SK-N-SH (cell line): ENCODE results near the gene WNK1. TPM values are rescaled to one million over a fixed set of nuclear protein-coding genes. Genes with fewer than 3 reads are reported as not detected.

Source experiments
- CTCF ChIA-PET: fragments of 300-600, 350-600 bp; formaldehyde crosslinking; extraction: SDS; loops from one replicate; lab custom pipeline; 2021; lab: Yijun Ruan, JAX
- POLR2A ChIA-PET: fragments of 350-600 bp; sonication (Branson Sonifier 250); formaldehyde crosslinking; extraction: SDS; loops from one replicate; lab custom pipeline; 2020; ENCODE audit warnings: antibody characterized with exemption, inconsistent platforms; lab: Yijun Ruan, JAX
- DNase-seq: peaks from one replicate; pipeline ENCODE4 v3.0.0; 2012
- H2AFZ ChIP-seq: fragments of 200-600 bp; sonication (generic); 2 replicates; pipeline ENCODE4 v1.8.1; 2016; ENCODE audit warnings: antibody characterized with exemption, mild to moderate bottlenecking, low read depth
- H3F3A ChIP-seq: fragments of 200-600 bp; sonication (generic); replicated peaks from 2 replicates; pipeline ENCODE3; 2016; ENCODE audit warnings: antibody characterized with exemption, mild to moderate bottlenecking; ENCODE audit not compliant: insufficient read depth
- H3K27ac ChIP-seq, 2 experiments: fragments of 200-500 bp in 1 of 2; fragments of 200-600 bp in 1 of 2; sonication (Bioruptor generic) in 1 of 2; sonication (generic), shearing (Covaris generic) in 1 of 2; 2 replicates each; pipeline versions ENCODE4 v1.5.1 to v1.6.1; 2014 to 2016; ENCODE audit warnings: low read depth in 2 of 2, inconsistent platforms in 1 of 2, low read length in 1 of 2, mild to moderate bottlenecking in 1 of 2, mixed read lengths in 1 of 2
- H3K27me3 ChIP-seq: fragments of 200-600 bp; sonication (generic), shearing (Covaris generic); 2 replicates; pipeline ENCODE4 v1.6.1; 2016; ENCODE audit warnings: mixed run types; ENCODE audit not compliant: insufficient read depth
- H3K36me3 ChIP-seq, 2 experiments: fragments of 200-500 bp in 1 of 2; fragments of 200-600 bp in 1 of 2; sonication (Bioruptor generic) in 1 of 2; sonication (generic) in 1 of 2; replicated peaks in 1 of 2; 2 replicates each; pipeline versions ENCODE3 to v1.5.1; 2014 to 2016; ENCODE audit warnings: low read length in 1 of 2, mild to moderate bottlenecking in 1 of 2; ENCODE audit not compliant: insufficient read depth in 2 of 2, control insufficient read depth in 1 of 2
- H3K4me1 ChIP-seq, 2 experiments: fragments of 200-500 bp in 1 of 2; fragments of 200-600 bp in 1 of 2; sonication (Bioruptor generic) in 1 of 2; sonication (generic), shearing (Covaris generic) in 1 of 2; 2 replicates each; pipeline versions ENCODE4 v1.5.1 to v1.6.1; 2014 to 2016; ENCODE audit warnings: low read depth in 1 of 2, low read length in 1 of 2, mixed run types in 1 of 2; ENCODE audit not compliant: insufficient read depth in 2 of 2, control insufficient read depth in 1 of 2
- H3K4me2 ChIP-seq: fragments of 200-600 bp; sonication (generic), shearing (Covaris generic); 2 replicates; pipeline ENCODE4 v1.6.1; 2017; ENCODE audit warnings: mixed run types
- H3K4me3 ChIP-seq, 2 experiments: fragments of 200-500 bp in 1 of 2; fragments of 200-600 bp in 1 of 2; sonication (Bioruptor generic) in 1 of 2; sonication (generic), shearing (Covaris generic) in 1 of 2; 2 replicates each; pipeline versions ENCODE4 v1.5.1 to v1.8.1; 2014 to 2016; ENCODE audit warnings: low read depth in 2 of 2, inconsistent platforms in 1 of 2, low read length in 1 of 2, mild to moderate bottlenecking in 1 of 2, mixed read lengths in 1 of 2, moderate library complexity in 1 of 2
- H3K79me2 ChIP-seq: fragments of 200-600 bp; sonication (generic); 2 replicates; pipeline ENCODE4 v1.8.1; 2017; ENCODE audit warnings: mild to moderate bottlenecking; ENCODE audit not compliant: insufficient read depth
- H3K9ac ChIP-seq: fragments of 200-600 bp; sonication (generic); 2 replicates; pipeline ENCODE4 v1.6.1; 2017; ENCODE audit warnings: mixed run types
- H3K9me2 ChIP-seq: fragments of 200-600 bp; sonication (generic); 2 replicates; pipeline ENCODE4 v1.6.1; 2017; ENCODE audit warnings: mixed run types
- H3K9me3 ChIP-seq: fragments of 200-600 bp; sonication (generic); 2 replicates; pipeline ENCODE4 v1.6.1; 2017; ENCODE audit warnings: mixed run types, mild to moderate bottlenecking, moderate library complexity
- H4K20me1 ChIP-seq: fragments of 200-600 bp; sonication (generic); 2 replicates; pipeline ENCODE4 v1.6.1; 2017; ENCODE audit warnings: mild to moderate bottlenecking, mixed run types; ENCODE audit not compliant: insufficient read depth
- CHD2 ChIP-seq: fragments of 150-350 bp; IDR thresholded peaks from 2 replicates; pipeline ENCODE4 v1.6.1; 2018; ENCODE audit warnings: low read length; ENCODE audit not compliant: partially characterized antibody
- ELF1 ChIP-seq: IDR thresholded peaks from 2 replicates; pipeline ENCODE4 v1.4.0; 2012
- EZH2phosphoT487 ChIP-seq: fragments of 200-600 bp; sonication (generic); IDR thresholded peaks from 2 replicates; pipeline ENCODE4 v1.6.1; 2017; ENCODE audit warnings: low read depth, mixed run types, mild to moderate bottlenecking, antibody characterized with exemption, moderate library complexity, borderline replicate concordance
- FOSL2 ChIP-seq: IDR thresholded peaks from 2 replicates; pipeline ENCODE4 v1.4.0; 2012; ENCODE audit warnings: low read depth, mild to moderate bottlenecking, moderate library complexity, borderline replicate concordance
- FOXJ3 ChIP-seq: sonication (generic); formaldehyde crosslinking; IDR thresholded peaks from 2 replicates; pipeline ENCODE4 v1.5.1; 2020; ENCODE audit warnings: mild to moderate bottlenecking, missing genetic modification reagents
- FOXM1 ChIP-seq: IDR thresholded peaks from 2 replicates; pipeline ENCODE4 v1.4.0; 2012; ENCODE audit warnings: low read depth, mild to moderate bottlenecking
- GABPA ChIP-seq: IDR thresholded peaks from 2 replicates; pipeline ENCODE4 v1.4.0; 2012; ENCODE audit warnings: low read depth, mild to moderate bottlenecking
- JUND ChIP-seq: IDR thresholded peaks from 2 replicates; pipeline ENCODE4 v1.4.0; 2012
- MEF2A ChIP-seq: IDR thresholded peaks from 2 replicates; pipeline ENCODE4 v1.4.0; 2012; ENCODE audit warnings: low read depth, borderline replicate concordance
- MXI1 ChIP-seq: IDR thresholded peaks from 2 replicates; pipeline ENCODE4 v1.6.1; 2012; ENCODE audit warnings: mild to moderate bottlenecking, low read depth, low read length, improper control_type of control experiment
- NFIC ChIP-seq: IDR thresholded peaks from 2 replicates; pipeline ENCODE4 v1.4.0; 2012; ENCODE audit warnings: borderline replicate concordance
- NRF1 ChIP-seq: IDR thresholded peaks from 2 replicates; pipeline ENCODE4 v1.6.1; 2012; ENCODE audit warnings: low read depth, mild to moderate bottlenecking, low read length
- PBX3 ChIP-seq: IDR thresholded peaks from 2 replicates; pipeline ENCODE4; 2012
- RAD21 ChIP-seq: IDR thresholded peaks from 2 replicates; pipeline ENCODE4 v1.6.1; 2012; ENCODE audit warnings: mild to moderate bottlenecking, low read length
- SIN3A ChIP-seq: IDR thresholded peaks from 2 replicates; pipeline ENCODE4 v1.6.1; 2012; ENCODE audit warnings: low read depth, mild to moderate bottlenecking, low read length, moderate library complexity, borderline replicate concordance
- SMC3 ChIP-seq: IDR thresholded peaks from 2 replicates; pipeline ENCODE4 v1.6.1; 2012; ENCODE audit warnings: low read depth, low read length, improper control_type of control experiment
- TAF1 ChIP-seq: IDR thresholded peaks from 2 replicates; pipeline ENCODE4 v1.6.1; 2012; ENCODE audit warnings: low read depth, mild to moderate bottlenecking, low read length, moderate library complexity, borderline replicate concordance
- TCF12 ChIP-seq: IDR thresholded peaks from 2 replicates; pipeline ENCODE4 v1.4.0; 2012
- TEAD4 ChIP-seq: IDR thresholded peaks from 2 replicates; pipeline ENCODE4 v1.4.0; 2012; ENCODE audit warnings: mild to moderate bottlenecking, borderline replicate concordance; ENCODE audit not compliant: insufficient read depth
- USF2 ChIP-seq: fragments of 150-350 bp; IDR thresholded peaks from 2 replicates; pipeline ENCODE4 v1.6.1; 2017; ENCODE audit warnings: antibody characterized with exemption, low read length, low read depth, borderline replicate concordance
- YY1 ChIP-seq: IDR thresholded peaks from 2 replicates; pipeline ENCODE4 v1.4.0; 2012; ENCODE audit warnings: low read depth, mild to moderate bottlenecking
- WGBS: methylation state at CpG from one replicate; pipeline ENCODE4 v1.1.6; 2017; ENCODE audit warnings: low lambda C conversion rate; 5-methylcytosine and 5-hydroxymethylcytosine counted together
- polyA plus RNA-seq, 3 experiments: library from polyadenylated mRNA; depleted of rRNA; stranded (reverse); fragments of >200 nt; gene quantifications; 2 replicates each; pipeline ENCODE4 v1.2.3, GENCODE V29; 2012
- TF ChIP-seq, protein P1 (sequence below): fragments of 150-350 bp; IDR thresholded peaks from 2 replicates; pipeline ENCODE4 v1.6.1; 2016; ENCODE audit warnings: mild to moderate bottlenecking, low read depth, low read length
- TF ChIP-seq, protein P2 (sequence below): IDR thresholded peaks from 2 replicates; pipeline ENCODE4 v1.6.1; 2012; ENCODE audit warnings: mild to moderate bottlenecking, low read depth, low read length, moderate library complexity

Gene WNK1
- polyA plus RNA-seq, 1 of the 3 experiments (the other 2 are of a cell fraction): 30.5 TPM

GRCh38 chr12:790608-791007 is 38.2 kb downstream of the WNK1 start:
- TF ChIP-seq EZH2phosphoT487: no peak
- TF ChIP-seq FOXJ3 (CRISPR knock-in tag): no peak
- TF ChIP-seq SIN3A: no peak
- no peak for TF ChIP-seq MEF2A
- TF ChIP-seq ELF1: no peak
- TF ChIP-seq USF2: no peak
- TF ChIP-seq TEAD4: no peak
- TF ChIP-seq JUND: no peak
- no peak for TF ChIP-seq MXI1
- no peak for TF ChIP-seq RAD21
- no peak for TF ChIP-seq GABPA
- no peak for TF ChIP-seq CHD2
- TF ChIP-seq, protein P1, sequence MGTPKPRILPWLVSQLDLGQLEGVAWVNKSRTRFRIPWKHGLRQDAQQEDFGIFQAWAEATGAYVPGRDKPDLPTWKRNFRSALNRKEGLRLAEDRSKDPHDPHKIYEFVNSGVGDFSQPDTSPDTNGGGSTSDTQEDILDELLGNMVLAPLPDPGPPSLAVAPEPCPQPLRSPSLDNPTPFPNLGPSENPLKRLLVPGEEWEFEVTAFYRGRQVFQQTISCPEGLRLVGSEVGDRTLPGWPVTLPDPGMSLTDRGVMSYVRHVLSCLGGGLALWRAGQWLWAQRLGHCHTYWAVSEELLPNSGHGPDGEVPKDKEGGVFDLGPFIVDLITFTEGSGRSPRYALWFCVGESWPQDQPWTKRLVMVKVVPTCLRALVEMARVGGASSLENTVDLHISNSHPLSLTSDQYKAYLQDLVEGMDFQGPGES: no peak
- no peak for TF ChIP-seq TCF12
- no peak for TF ChIP-seq FOXM1
- TF ChIP-seq FOSL2: no peak
- peaks cover 15% of the 10 kb centered on the region for H3F3A ChIP-seq
- no peak overlapping the region for H3K4me3 ChIP-seq
- peaks cover 3 to 27% of the 10 kb centered on the region in 2 experiments; a peak in 3 of 4 replicates for H3K4me1 ChIP-seq
- H3K9me2 ChIP-seq: no peaks in the 10 kb centered on the region
- ChIA-PET POLR2A (no interaction called here), CTCF (interaction anchor here (2.1 kb wide), 1 partner anchor 24 kb away, joined by 6 read pairs; no protein-coding TSS in a partner anchor)
- peaks cover 98% of the 10 kb centered on the region for H3K79me2 ChIP-seq
- H3K9ac ChIP-seq: no peak overlapping the region
- H3K4me2 ChIP-seq: no peak overlapping the region
- no peaks in the 10 kb centered on the region for H3K27me3 ChIP-seq
- WGBS: 100% methylated on average over 1 of the region's 1 CpG
- H3K9me3 ChIP-seq: no peaks in the 10 kb centered on the region
- H2AFZ ChIP-seq: no peak overlapping the region
- DNase-seq: no peak
- H4K20me1 ChIP-seq: peaks cover 94% of the 10 kb centered on the region
- H3K27ac ChIP-seq: peak overlapping the region in 1 of 2 experiments; percentile 2; a peak in 1 of 4 replicates
- H3K36me3 ChIP-seq: peaks cover 0 to 3% of the 10 kb centered on the region in 2 experiments

DNA sequence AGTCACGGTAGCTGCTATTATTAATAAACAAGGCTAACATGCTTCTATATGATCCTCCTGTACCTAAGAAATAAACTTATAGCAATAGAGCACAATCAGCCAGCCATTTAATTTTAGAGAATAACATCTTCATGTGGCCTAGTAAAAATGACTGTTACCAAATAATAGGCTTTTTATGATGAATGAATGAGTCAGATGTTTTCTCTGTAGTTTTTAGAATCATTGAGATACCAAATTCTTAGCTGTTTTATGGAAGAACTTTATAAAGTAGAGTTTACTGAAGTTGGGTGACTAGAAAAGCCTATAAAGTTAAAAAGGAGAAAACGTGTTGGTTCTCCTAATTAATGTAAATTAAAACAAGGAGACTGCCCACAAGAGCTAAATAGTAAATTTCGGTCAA is 40.7 kb downstream of the WNK1 start:
- no peaks in the 10 kb centered on the region for H3K9me2 ChIP-seq
- no peaks in the 10 kb centered on the region for H3K27me3 ChIP-seq
- peaks cover 3 to 35% of the 10 kb centered on the region in 2 experiments; a peak in 3 of 4 replicates for H3K4me1 ChIP-seq
- H3F3A ChIP-seq: peaks cover 15% of the 10 kb centered on the region
- H3K4me3 ChIP-seq: no peak overlapping the region
- H3K36me3 ChIP-seq: no peaks in the 10 kb centered on the region
- POLR2A ChIA-PET: no interaction called here
- peaks cover 98% of the 10 kb centered on the region for H3K79me2 ChIP-seq
- H3K9me3 ChIP-seq: no peaks in the 10 kb centered on the region
- no peak overlapping the region for H2AFZ ChIP-seq
- H3K4me2 ChIP-seq: 0 out of 2 replicates have a peak overlapping the region, but pooled peaks have one; percentile 14
- no peak for DNase-seq
- peaks cover 97% of the 10 kb centered on the region for H4K20me1 ChIP-seq
- WGBS: 74% methylated on average over 3 of the region's 3 CpGs
- CTCF ChIA-PET: interaction anchor here (0.6 to 2.1 kb wide), 5 partner anchors 21 to 300 kb away, joined by 3 to 7 read pairs (median 5); no protein-coding TSS in a partner anchor
- H3K27ac ChIP-seq: peak overlapping the region in 1 of 2 experiments; percentile 50; a peak in 2 of 4 replicates
- H3K9ac ChIP-seq: no peak overlapping the region
- TF ChIP-seq NFIC (no peak), TAF1 (no peak), PBX3 (no peak), JUND (no peak), SMC3 (no peak), FOSL2 (no peak), TEAD4 (no peak), GABPA (no peak), YY1 (no peak), MEF2A (no peak), ELF1 (no peak), NRF1 (no peak)
- TF ChIP-seq, protein P2, sequence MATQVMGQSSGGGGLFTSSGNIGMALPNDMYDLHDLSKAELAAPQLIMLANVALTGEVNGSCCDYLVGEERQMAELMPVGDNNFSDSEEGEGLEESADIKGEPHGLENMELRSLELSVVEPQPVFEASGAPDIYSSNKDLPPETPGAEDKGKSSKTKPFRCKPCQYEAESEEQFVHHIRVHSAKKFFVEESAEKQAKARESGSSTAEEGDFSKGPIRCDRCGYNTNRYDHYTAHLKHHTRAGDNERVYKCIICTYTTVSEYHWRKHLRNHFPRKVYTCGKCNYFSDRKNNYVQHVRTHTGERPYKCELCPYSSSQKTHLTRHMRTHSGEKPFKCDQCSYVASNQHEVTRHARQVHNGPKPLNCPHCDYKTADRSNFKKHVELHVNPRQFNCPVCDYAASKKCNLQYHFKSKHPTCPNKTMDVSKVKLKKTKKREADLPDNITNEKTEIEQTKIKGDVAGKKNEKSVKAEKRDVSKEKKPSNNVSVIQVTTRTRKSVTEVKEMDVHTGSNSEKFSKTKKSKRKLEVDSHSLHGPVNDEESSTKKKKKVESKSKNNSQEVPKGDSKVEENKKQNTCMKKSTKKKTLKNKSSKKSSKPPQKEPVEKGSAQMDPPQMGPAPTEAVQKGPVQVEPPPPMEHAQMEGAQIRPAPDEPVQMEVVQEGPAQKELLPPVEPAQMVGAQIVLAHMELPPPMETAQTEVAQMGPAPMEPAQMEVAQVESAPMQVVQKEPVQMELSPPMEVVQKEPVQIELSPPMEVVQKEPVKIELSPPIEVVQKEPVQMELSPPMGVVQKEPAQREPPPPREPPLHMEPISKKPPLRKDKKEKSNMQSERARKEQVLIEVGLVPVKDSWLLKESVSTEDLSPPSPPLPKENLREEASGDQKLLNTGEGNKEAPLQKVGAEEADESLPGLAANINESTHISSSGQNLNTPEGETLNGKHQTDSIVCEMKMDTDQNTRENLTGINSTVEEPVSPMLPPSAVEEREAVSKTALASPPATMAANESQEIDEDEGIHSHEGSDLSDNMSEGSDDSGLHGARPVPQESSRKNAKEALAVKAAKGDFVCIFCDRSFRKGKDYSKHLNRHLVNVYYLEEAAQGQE: no peak
